K562 (cell line): ENCODE results near the gene SLC25A21. TPM values are rescaled to one million over a fixed set of nuclear protein-coding genes. Genes with fewer than 3 reads are reported as not detected.

Experiments
- ETV5 ChIP-seq: sonication (generic); formaldehyde crosslinking; IDR thresholded peaks from 2 replicates; pipeline ENCODE4 v1.4.0; 2020; ENCODE audit warnings: low read depth, mild to moderate bottlenecking, missing genetic modification reagents
- JUNB ChIP-seq: fragments of 450-650 bp; formaldehyde crosslinking; conservative IDR thresholded peaks from 2 replicates; pipeline ENCODE4 v1.4.0; 2020; ENCODE audit warnings: mild to moderate bottlenecking
- KDM1A ChIP-seq, 2 experiments: fragments of 450-650 bp; IDR thresholded peaks; 2 replicates each; pipeline ENCODE4 v1.6.1; 2016; ENCODE audit warnings: mild to moderate bottlenecking in 2 of 2
- NFIC ChIP-seq: fragments of 450-650 bp; IDR thresholded peaks from 2 replicates; pipeline ENCODE4 v1.6.1; 2017; ENCODE audit warnings: mild to moderate bottlenecking, inconsistent platforms
- POLR2AphosphoS2 ChIP-seq: IDR thresholded peaks from 2 replicates; pipeline ENCODE4 v1.6.1; 2012; ENCODE audit warnings: low read length, improper control_type of control experiment
- RBFOX2 ChIP-seq: fragments of 200-400 bp; formaldehyde crosslinking; IDR thresholded peaks from 2 replicates; pipeline ENCODE4 v1.6.1; 2017; ENCODE audit warnings: low read depth, mild to moderate bottlenecking, low read length, moderate library complexity
- TCF7L2 ChIP-seq: fragments of 150-350 bp; IDR thresholded peaks from 2 replicates; pipeline ENCODE4 v1.6.1; 2016; ENCODE audit warnings: low read depth, mild to moderate bottlenecking, low read length, moderate library complexity
- ZNF124 ChIP-seq: sonication (generic); formaldehyde crosslinking; IDR thresholded peaks from 2 replicates; pipeline ENCODE4 v1.8.1; 2022; ENCODE audit warnings: missing genetic modification reagents
- ZNF717 ChIP-seq: fragments of 250-450 bp; sonication (Bioruptor Pico); IDR thresholded peaks from 2 replicates; pipeline ENCODE4 v1.5.0; 2021
- polyA plus RNA-seq, 8 experiments: library from polyadenylated mRNA; depleted of rRNA in 4 of 8; stranded (reverse) in 5 of 8; unstranded in 3 of 8; fragments of >200 nt; fragmentation: Nextera tagmentation in 2 of 8; fragmentation: Illumina TruSeq in 1 of 8; extraction: Ambion mirVana in 2 of 8; extraction: Trizol in 1 of 8; gene quantifications; 2 replicates each; pipeline versions ENCODE4 v1.2.1 to v1.2.3, GENCODE V29; 2011 to 2014; ENCODE audit warnings: inconsistent platforms in 1 of 8, missing spikeins in 1 of 8
- total RNA-seq, 7 experiments: library from RNA; depleted of rRNA in 6 of 7; stranded (reverse); fragments of >200 nt in 6 of 7; fragmentation: Illumina TruSeq in 2 of 7; extraction: Trizol in 2 of 7; gene quantifications; 2 replicates each; pipeline versions ENCODE4 v1.2.1 to v1.2.3, GENCODE V29; 2011 to 2021; ENCODE audit warnings: low replicate concordance in 1 of 7
- TF ChIP-seq, protein P1 (sequence below), 2 experiments: fragments of 450-650 bp; IDR thresholded peaks; 2 replicates each; pipeline ENCODE4 v1.6.1; 2018; ENCODE audit warnings: mild to moderate bottlenecking in 2 of 2, low read depth in 1 of 2; ENCODE audit not compliant: partially characterized antibody in 2 of 2
- TF ChIP-seq, protein P2 (sequence below): fragments of 200-800 bp; sonication (Bioruptor generic); IDR thresholded peaks from 2 replicates; pipeline ENCODE4 v1.6.1; 2016; ENCODE audit warnings: missing genetic modification characterization, missing compliant biosample characterization
- TF ChIP-seq, protein P3 (sequence below): fragments of 250-450 bp; sonication (Bioruptor Pico); IDR thresholded peaks from 2 replicates; pipeline ENCODE4 v1.4.0; 2020; ENCODE audit warnings: mild to moderate bottlenecking, moderate library complexity

SLC25A21 gene
- total and polyA plus RNA-seq, 9 of the 15 experiments (the other 6 are each of a cell fraction or from before 2014, with no cell fraction given) = 15.2 to 46.7 (median 28.7) TPM

DNA sequence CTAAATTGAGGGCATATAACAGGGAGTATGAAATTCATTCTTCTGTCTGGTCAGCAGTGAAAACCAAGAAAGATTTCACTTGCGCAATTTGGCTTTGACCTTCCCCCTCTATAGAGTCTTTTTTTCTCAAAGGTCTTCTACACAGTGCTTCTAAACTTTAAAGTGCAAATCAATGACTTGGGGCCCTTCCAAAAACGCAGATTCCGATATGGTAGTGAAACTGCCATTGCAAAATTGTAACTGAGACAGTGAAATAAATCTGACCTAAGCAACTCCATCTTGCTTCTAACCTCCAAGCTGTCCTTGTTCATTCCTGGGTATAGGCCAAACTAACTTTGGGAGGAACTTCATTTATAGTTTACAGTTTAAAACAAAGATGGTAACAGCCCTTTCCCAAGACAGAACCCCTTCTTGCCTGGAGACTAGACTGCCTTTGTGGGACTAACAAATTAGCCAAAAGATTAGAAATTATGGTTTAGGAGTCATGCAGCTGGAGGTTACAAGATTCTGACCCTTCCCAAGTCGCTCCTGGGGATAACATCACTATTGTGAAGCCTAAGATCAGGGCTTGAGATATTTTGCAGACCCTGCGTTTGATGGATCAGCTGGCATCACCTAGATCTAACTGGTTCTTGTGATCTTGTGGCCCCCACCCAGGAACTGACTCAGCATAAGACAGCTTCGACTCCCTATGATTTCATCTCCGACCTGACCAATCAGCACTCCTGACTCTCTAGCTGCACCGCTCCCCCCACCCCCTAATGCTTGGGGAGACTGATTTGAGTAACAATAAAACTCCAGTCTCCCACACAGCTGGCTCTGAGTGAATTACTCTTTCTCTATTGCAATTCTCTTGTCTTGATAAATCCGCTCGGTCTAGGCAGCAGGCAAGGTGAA lies 5.0 kb downstream of the SLC25A21 start (continued):
- TF ChIP-seq, protein P1, sequence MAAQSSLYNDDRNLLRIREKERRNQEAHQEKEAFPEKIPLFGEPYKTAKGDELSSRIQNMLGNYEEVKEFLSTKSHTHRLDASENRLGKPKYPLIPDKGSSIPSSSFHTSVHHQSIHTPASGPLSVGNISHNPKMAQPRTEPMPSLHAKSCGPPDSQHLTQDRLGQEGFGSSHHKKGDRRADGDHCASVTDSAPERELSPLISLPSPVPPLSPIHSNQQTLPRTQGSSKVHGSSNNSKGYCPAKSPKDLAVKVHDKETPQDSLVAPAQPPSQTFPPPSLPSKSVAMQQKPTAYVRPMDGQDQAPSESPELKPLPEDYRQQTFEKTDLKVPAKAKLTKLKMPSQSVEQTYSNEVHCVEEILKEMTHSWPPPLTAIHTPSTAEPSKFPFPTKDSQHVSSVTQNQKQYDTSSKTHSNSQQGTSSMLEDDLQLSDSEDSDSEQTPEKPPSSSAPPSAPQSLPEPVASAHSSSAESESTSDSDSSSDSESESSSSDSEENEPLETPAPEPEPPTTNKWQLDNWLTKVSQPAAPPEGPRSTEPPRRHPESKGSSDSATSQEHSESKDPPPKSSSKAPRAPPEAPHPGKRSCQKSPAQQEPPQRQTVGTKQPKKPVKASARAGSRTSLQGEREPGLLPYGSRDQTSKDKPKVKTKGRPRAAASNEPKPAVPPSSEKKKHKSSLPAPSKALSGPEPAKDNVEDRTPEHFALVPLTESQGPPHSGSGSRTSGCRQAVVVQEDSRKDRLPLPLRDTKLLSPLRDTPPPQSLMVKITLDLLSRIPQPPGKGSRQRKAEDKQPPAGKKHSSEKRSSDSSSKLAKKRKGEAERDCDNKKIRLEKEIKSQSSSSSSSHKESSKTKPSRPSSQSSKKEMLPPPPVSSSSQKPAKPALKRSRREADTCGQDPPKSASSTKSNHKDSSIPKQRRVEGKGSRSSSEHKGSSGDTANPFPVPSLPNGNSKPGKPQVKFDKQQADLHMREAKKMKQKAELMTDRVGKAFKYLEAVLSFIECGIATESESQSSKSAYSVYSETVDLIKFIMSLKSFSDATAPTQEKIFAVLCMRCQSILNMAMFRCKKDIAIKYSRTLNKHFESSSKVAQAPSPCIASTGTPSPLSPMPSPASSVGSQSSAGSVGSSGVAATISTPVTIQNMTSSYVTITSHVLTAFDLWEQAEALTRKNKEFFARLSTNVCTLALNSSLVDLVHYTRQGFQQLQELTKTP (IDR thresholded peaks at IDR 0.05; ENCODE audit: low read depth in 1 of 2, partially characterized antibody in 2 of 2) = no peak
- TF ChIP-seq RBFOX2 (peak; percentile 51), ZNF717 (CRISPR knock-in tag) (0 out of 2 replicates have a peak, but pooled peaks have one; percentile 80), POLR2AphosphoS2 (no peak), TCF7L2 (no peak), KDM1A (IDR thresholded peaks at IDR 0.05) (no peak), JUNB (CRISPR knock-in tag) (no peak), ZNF124 (no peak), ETV5 (CRISPR knock-in tag) (no peak), NFIC (no peak)
- TF ChIP-seq, protein P2, sequence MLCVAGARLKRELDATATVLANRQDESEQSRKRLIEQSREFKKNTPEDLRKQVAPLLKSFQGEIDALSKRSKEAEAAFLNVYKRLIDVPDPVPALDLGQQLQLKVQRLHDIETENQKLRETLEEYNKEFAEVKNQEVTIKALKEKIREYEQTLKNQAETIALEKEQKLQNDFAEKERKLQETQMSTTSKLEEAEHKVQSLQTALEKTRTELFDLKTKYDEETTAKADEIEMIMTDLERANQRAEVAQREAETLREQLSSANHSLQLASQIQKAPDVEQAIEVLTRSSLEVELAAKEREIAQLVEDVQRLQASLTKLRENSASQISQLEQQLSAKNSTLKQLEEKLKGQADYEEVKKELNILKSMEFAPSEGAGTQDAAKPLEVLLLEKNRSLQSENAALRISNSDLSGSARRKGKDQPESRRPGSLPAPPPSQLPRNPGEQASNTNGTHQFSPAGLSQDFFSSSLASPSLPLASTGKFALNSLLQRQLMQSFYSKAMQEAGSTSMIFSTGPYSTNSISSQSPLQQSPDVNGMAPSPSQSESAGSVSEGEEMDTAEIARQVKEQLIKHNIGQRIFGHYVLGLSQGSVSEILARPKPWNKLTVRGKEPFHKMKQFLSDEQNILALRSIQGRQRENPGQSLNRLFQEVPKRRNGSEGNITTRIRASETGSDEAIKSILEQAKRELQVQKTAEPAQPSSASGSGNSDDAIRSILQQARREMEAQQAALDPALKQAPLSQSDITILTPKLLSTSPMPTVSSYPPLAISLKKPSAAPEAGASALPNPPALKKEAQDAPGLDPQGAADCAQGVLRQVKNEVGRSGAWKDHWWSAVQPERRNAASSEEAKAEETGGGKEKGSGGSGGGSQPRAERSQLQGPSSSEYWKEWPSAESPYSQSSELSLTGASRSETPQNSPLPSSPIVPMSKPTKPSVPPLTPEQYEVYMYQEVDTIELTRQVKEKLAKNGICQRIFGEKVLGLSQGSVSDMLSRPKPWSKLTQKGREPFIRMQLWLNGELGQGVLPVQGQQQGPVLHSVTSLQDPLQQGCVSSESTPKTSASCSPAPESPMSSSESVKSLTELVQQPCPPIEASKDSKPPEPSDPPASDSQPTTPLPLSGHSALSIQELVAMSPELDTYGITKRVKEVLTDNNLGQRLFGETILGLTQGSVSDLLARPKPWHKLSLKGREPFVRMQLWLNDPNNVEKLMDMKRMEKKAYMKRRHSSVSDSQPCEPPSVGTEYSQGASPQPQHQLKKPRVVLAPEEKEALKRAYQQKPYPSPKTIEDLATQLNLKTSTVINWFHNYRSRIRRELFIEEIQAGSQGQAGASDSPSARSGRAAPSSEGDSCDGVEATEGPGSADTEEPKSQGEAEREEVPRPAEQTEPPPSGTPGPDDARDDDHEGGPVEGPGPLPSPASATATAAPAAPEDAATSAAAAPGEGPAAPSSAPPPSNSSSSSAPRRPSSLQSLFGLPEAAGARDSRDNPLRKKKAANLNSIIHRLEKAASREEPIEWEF (CRISPR knock-in tag) = peak; percentile 95
- TF ChIP-seq, protein P3, sequence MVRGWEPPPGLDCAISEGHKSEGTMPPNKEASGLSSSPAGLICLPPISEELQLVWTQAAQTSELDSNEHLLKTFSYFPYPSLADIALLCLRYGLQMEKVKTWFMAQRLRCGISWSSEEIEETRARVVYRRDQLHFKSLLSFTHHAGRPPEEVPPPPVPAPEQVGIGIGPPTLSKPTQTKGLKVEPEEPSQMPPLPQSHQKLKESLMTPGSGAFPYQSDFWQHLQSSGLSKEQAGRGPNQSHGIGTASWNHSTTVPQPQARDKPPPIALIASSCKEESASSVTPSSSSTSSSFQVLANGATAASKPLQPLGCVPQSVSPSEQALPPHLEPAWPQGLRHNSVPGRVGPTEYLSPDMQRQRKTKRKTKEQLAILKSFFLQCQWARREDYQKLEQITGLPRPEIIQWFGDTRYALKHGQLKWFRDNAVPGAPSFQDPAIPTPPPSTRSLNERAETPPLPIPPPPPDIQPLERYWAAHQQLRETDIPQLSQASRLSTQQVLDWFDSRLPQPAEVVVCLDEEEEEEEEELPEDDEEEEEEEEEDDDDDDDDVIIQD (CRISPR knock-in tag) = peak; percentile 94; the same call in 1 of the 2 replicates
